ENCODE data around the gene DNAJC22. TPM values are rescaled to one million over a fixed set of nuclear protein-coding genes. Genes with fewer than 3 reads are reported as not detected.

DNAJC22 gene
- total and polyA plus RNA-seq, 2 donors (not counting 1 experiment from before 2014, with no cell fraction given) = 2.4 to 4.8 TPM

DNA sequence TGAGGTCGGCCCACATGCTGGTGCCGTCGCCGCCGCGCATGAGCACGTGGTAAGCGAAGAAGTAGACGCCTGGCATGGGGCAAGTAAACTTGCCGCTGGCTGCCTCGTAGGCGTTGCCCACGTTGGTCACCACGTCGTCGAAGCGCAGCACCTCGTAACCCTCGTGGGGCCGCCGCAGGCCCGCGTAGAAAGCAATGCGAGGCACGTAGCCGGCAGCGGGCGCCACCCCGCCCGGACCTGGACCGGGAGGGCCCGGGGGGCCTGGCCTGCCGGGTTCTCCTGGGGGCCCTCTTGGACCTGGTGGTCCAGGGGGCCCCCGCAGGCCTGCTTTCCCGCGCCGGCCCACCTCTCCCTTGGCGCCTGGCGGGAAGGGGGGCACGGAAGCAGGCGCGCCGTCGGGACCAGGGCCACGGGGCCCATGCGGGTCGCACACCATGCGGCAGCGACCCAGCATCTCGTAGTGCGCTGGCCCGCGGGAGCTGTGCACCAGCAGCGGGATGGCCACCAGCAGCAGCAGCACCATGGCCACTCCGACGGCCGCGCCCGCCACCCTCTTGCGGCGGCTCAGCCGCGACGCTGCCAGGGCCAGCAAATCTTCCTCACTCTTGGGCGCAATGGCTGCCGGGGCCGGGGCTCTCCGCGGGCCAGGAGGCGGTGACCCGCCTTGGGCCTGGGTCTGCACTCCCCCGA, 10.6 kb upstream of the DNAJC22 start:
- peak; percentile 92 for TF ChIP-seq EZH2 (IDR thresholded peaks at IDR 0.05; ENCODE audit: low read length, missing control alignments)
- TF ChIP-seq, protein P1, sequence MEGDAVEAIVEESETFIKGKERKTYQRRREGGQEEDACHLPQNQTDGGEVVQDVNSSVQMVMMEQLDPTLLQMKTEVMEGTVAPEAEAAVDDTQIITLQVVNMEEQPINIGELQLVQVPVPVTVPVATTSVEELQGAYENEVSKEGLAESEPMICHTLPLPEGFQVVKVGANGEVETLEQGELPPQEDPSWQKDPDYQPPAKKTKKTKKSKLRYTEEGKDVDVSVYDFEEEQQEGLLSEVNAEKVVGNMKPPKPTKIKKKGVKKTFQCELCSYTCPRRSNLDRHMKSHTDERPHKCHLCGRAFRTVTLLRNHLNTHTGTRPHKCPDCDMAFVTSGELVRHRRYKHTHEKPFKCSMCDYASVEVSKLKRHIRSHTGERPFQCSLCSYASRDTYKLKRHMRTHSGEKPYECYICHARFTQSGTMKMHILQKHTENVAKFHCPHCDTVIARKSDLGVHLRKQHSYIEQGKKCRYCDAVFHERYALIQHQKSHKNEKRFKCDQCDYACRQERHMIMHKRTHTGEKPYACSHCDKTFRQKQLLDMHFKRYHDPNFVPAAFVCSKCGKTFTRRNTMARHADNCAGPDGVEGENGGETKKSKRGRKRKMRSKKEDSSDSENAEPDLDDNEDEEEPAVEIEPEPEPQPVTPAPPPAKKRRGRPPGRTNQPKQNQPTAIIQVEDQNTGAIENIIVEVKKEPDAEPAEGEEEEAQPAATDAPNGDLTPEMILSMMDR (conservative IDR thresholded peaks at IDR 0.05 in 1 of 2, IDR thresholded peaks at IDR 0.05 in 1 of 2; ENCODE audit: low read depth in 1 of 2, low read length in 2 of 2) = no peak
- DNase-seq (ENCODE audit: low read depth in 2 of 2) = no peak

DNA sequence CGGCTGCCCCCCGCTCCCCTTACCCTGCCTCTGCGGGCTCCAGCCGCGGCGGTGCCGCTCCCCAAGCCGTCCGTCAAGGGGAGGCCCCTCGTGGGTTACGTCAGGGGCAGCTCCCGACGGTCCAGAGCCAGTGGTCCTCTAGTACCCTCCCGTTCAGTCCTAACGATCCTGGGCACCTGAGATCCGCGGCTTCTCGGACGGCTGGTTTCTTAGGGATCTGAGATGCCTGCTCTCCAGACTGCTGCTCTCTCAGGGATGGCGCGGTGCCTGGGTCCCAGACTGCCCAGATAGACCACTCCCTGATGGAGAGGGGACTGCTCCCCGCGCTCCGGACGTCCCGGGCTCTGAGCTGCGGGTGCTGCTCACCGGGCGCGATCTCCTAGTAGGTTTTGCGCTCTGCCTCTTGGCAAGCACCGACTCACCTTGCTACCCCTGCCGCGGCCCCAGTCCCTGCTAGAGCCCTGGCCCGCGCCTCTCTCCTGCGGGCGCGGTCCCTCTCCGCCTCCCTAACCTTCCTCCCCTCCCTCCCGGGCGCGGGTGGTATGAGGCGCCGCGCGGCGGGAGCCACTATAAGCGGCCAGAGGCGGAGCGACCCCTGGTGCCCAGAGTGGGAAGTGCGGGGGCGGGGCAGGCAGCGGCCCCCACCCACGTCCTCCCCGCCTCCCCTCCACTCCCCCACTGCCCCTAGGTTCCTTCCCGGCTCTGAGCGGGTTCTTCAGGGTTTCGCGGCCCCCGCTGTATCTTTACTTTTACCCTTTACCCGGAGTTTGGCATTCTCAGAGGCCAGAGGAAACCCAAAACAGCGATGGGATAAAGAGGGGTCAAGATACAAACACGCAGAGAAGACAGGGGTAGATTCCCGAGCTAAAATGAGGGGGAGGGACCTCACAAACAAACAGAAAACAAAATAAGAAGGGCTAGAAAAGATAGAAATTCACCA, 9.8 kb upstream of the DNAJC22 start, which contains the start of gene C1QL4:
Gene C1QL4 (minus strand): TSS at position 544 of the 940 bp plus-strand sequence. CDS start 711 bp downstream, outside the sequence.
- Histone ChIP-seq H3K9me3 (ENCODE audit: control insufficient read depth, insufficient read depth, low read depth, low read length) (no peaks in the 10 kb centered on the region), H3K4me2 (ENCODE audit: extremely low read depth, insufficient read depth, low read length) (peak within 1 kb of the TSS; percentile 90), H3K4me1 (ENCODE audit: control insufficient read depth, extremely low read depth, insufficient read depth, low read length) (no peaks in the 10 kb centered on the region), H3K27ac (ENCODE audit: insufficient read depth, low read length) (no peak within 1 kb of the TSS), H3K9ac (ENCODE audit: insufficient read depth, low read length) (peak within 1 kb of the TSS; percentile 16), H3K27me3 (ENCODE audit: control insufficient read depth, insufficient read depth, low read length) (peaks cover 50% of the 10 kb centered on the region), H3K36me3 (ENCODE audit: control insufficient read depth, insufficient read depth, low read length) (no peaks in the 10 kb centered on the region), H2AFZ (ENCODE audit: low read length) (peak within 1 kb of the TSS; percentile 69), H3K4me3 (replicated peaks in 1 of 4; ENCODE audit: control extremely low read depth in 1 of 4, insufficient read depth in 1 of 4, low read depth in 3 of 4, low read length in 4 of 4) (peak within 1 kb of the TSS; percentile 42 to 52 (median 46)), H3K79me2 (ENCODE audit: control insufficient read depth, insufficient read depth, low read length) (no peaks in the 10 kb centered on the region), H4K20me1 (ENCODE audit: control insufficient read depth, extremely low read depth, insufficient read depth, low read length) (no peaks in the 10 kb centered on the region)
- TF ChIP-seq, protein P1 (conservative IDR thresholded peaks at IDR 0.05 in 1 of 2, IDR thresholded peaks at IDR 0.05 in 1 of 2; ENCODE audit: low read depth in 1 of 2, low read length in 2 of 2) = peak; percentile 66 to 73
- peak; percentile 98 for TF ChIP-seq EZH2 (IDR thresholded peaks at IDR 0.05; ENCODE audit: low read length, missing control alignments)
- peak; percentile 46 to 52 for DNase-seq (ENCODE audit: low read depth in 2 of 2)

More for the DNA sequence above, 10.6 kb upstream of the DNAJC22 start:
- Histone ChIP-seq H3K27ac (ENCODE audit: insufficient read depth, low read length) (no peak overlapping the region), H3K79me2 (ENCODE audit: control insufficient read depth, insufficient read depth, low read length) (no peaks in the 10 kb centered on the region), H3K4me1 (ENCODE audit: control insufficient read depth, extremely low read depth, insufficient read depth, low read length) (no peaks in the 10 kb centered on the region), H4K20me1 (ENCODE audit: control insufficient read depth, extremely low read depth, insufficient read depth, low read length) (no peaks in the 10 kb centered on the region), H3K4me2 (ENCODE audit: extremely low read depth, insufficient read depth, low read length) (no peak overlapping the region), H3K4me3 (replicated peaks in 1 of 4; ENCODE audit: control extremely low read depth in 1 of 4, insufficient read depth in 1 of 4, low read depth in 3 of 4, low read length in 4 of 4) (no peak overlapping the region), H3K36me3 (ENCODE audit: control insufficient read depth, insufficient read depth, low read length) (no peaks in the 10 kb centered on the region), H3K9me3 (ENCODE audit: control insufficient read depth, insufficient read depth, low read depth, low read length) (no peaks in the 10 kb centered on the region), H2AFZ (ENCODE audit: low read length) (no peak overlapping the region), H3K27me3 (ENCODE audit: control insufficient read depth, insufficient read depth, low read length) (peaks cover 43% of the 10 kb centered on the region), H3K9ac (ENCODE audit: insufficient read depth, low read length) (no peak overlapping the region)

All from fibroblast of lung (primary cell).